GM12878 (cell line): ENCODE measurements around the gene MYBL2.

ENCODE experiments used
- MYC ChIP-seq: IDR thresholded peaks from 2 replicates; pipeline ENCODE4 v1.6.1; 2011; ENCODE audit warnings: mild to moderate bottlenecking, low read length, moderate library complexity, inconsistent platforms; ENCODE audit not compliant: insufficient read depth, insufficient replicate concordance, insufficient read length, severe bottlenecking
- REST ChIP-seq: IDR thresholded peaks from 2 replicates; pipeline ENCODE4 v1.6.1; 2012; ENCODE audit warnings: mild to moderate bottlenecking, low read depth, low read length
- SP1 ChIP-seq: IDR thresholded peaks from one replicate; pipeline ENCODE4 v1.6.1; 2011; ENCODE audit warnings: low read depth, low read length
- TCF12 ChIP-seq: IDR thresholded peaks from 2 replicates; pipeline ENCODE4 v1.6.1; 2011; ENCODE audit warnings: low read depth, mild to moderate bottlenecking, low read length
- TF ChIP-seq, protein P1 (sequence below): IDR thresholded peaks from 2 replicates; pipeline ENCODE4 v1.6.1; 2012; ENCODE audit warnings: improper control_type of control experiment, low read depth, low read length; ENCODE audit not compliant: insufficient replicate concordance

GRCh38 chr20:43752561-43753301, 85.8 kb downstream of the MYBL2 start:
- TF ChIP-seq, protein P1, sequence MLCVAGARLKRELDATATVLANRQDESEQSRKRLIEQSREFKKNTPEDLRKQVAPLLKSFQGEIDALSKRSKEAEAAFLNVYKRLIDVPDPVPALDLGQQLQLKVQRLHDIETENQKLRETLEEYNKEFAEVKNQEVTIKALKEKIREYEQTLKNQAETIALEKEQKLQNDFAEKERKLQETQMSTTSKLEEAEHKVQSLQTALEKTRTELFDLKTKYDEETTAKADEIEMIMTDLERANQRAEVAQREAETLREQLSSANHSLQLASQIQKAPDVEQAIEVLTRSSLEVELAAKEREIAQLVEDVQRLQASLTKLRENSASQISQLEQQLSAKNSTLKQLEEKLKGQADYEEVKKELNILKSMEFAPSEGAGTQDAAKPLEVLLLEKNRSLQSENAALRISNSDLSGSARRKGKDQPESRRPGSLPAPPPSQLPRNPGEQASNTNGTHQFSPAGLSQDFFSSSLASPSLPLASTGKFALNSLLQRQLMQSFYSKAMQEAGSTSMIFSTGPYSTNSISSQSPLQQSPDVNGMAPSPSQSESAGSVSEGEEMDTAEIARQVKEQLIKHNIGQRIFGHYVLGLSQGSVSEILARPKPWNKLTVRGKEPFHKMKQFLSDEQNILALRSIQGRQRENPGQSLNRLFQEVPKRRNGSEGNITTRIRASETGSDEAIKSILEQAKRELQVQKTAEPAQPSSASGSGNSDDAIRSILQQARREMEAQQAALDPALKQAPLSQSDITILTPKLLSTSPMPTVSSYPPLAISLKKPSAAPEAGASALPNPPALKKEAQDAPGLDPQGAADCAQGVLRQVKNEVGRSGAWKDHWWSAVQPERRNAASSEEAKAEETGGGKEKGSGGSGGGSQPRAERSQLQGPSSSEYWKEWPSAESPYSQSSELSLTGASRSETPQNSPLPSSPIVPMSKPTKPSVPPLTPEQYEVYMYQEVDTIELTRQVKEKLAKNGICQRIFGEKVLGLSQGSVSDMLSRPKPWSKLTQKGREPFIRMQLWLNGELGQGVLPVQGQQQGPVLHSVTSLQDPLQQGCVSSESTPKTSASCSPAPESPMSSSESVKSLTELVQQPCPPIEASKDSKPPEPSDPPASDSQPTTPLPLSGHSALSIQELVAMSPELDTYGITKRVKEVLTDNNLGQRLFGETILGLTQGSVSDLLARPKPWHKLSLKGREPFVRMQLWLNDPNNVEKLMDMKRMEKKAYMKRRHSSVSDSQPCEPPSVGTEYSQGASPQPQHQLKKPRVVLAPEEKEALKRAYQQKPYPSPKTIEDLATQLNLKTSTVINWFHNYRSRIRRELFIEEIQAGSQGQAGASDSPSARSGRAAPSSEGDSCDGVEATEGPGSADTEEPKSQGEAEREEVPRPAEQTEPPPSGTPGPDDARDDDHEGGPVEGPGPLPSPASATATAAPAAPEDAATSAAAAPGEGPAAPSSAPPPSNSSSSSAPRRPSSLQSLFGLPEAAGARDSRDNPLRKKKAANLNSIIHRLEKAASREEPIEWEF, result no peak
- TF ChIP-seq TCF12 (peak; percentile 93), MYC (no peak), REST (0 out of 2 replicates have a peak, but pooled peaks have one; percentile 27), SP1 (peak; percentile 88)
